Measurements from ENCODE around the gene CCDC51.

- TF ChIP-seq CTCF (IDR thresholded peaks at IDR 0.05) = no peak
- TF ChIP-seq POLR2A (IDR thresholded peaks at IDR 0.05) = no peak
These were observed 25.3 kb downstream of the CCDC51 start for GRCh38 chr3:48414376-48415250.

Data from uterus (tissue), 2 donors.